ENCODE data around the gene MAGEL2. TPM values are rescaled to one million over a fixed set of nuclear protein-coding genes. Genes with fewer than 3 reads are reported as not detected.
"Not testable (repeated sequence)": the region's sequence is repeated elsewhere in the genome, so short reads cannot be mapped to it uniquely, and the experiment has no call there.

The MAGEL2 gene
- total RNA-seq, 1 experiment from 2014 or later, result not detected

- TF ChIP-seq EZH2 (IDR thresholded peaks at IDR 0.05; ENCODE audit: borderline replicate concordance, low read depth, low read length, poor library complexity, severe bottlenecking) (no peak), CTCF (conservative IDR thresholded peaks at IDR 0.05; ENCODE audit: low read depth, low read length) (no peak)
- ChIA-PET CTCF (no interaction called here), POLR2A (ENCODE audit: low non-redundant PET) (no interaction called here)
- H3K27ac ChIP-seq (ENCODE audit: low read depth, low read length, poor library complexity, severe bottlenecking), result no peak overlapping the region
- no peaks in the 10 kb centered on the region for H3K4me1 ChIP-seq (ENCODE audit: insufficient read depth, low read length, poor library complexity, severe bottlenecking)
- no TSS peak for BruUV-seq (replicated peaks)
- peaks cover 26% of the 10 kb centered on the region for H3K9me3 ChIP-seq (ENCODE audit: low read depth, low read length, poor library complexity, severe bottlenecking)
- H3K4me3 ChIP-seq (ENCODE audit: low read depth, low read length, poor library complexity, severe bottlenecking), result no peak overlapping the region
- no peaks in the 10 kb centered on the region for H3K36me3 ChIP-seq (ENCODE audit: insufficient read depth, low read length, poor library complexity, severe bottlenecking)
- intact Hi-C loops (cut with micrococcal nuclease; ENCODE audit: unreplicated experiment), result no loop called here
- no peaks in the 10 kb centered on the region for H3K27me3 ChIP-seq (replicated peaks; ENCODE audit: insufficient read depth, low read depth, low read length, poor library complexity)
- no peak for DNase-seq (ENCODE audit: low spot score)
Measured at GRCh38 chr15:23602124-23602523, 45.5 kb downstream of the MAGEL2 start.

- intact Hi-C loops (cut with micrococcal nuclease; ENCODE audit: unreplicated experiment), result no loop called here
- H3K4me3 ChIP-seq (ENCODE audit: low read depth, low read length, poor library complexity, severe bottlenecking), result no peak overlapping the region
- H3K36me3 ChIP-seq (ENCODE audit: insufficient read depth, low read length, poor library complexity, severe bottlenecking), result no peaks in the 10 kb centered on the region
- no peak for DNase-seq (ENCODE audit: low spot score)
- H3K9me3 ChIP-seq (ENCODE audit: low read depth, low read length, poor library complexity, severe bottlenecking), result peaks cover 20% of the 10 kb centered on the region
- no peaks in the 10 kb centered on the region for H3K4me1 ChIP-seq (ENCODE audit: insufficient read depth, low read length, poor library complexity, severe bottlenecking)
- no peak for TF ChIP-seq CTCF (conservative IDR thresholded peaks at IDR 0.05; ENCODE audit: low read depth, low read length)
- TF ChIP-seq EZH2 (IDR thresholded peaks at IDR 0.05; ENCODE audit: borderline replicate concordance, low read depth, low read length, poor library complexity, severe bottlenecking), result no peak
- CTCF ChIA-PET, result no interaction called here
- BruUV-seq (replicated peaks), result no TSS peak
- H3K27ac ChIP-seq (ENCODE audit: low read depth, low read length, poor library complexity, severe bottlenecking), result no peak overlapping the region
- H3K27me3 ChIP-seq (replicated peaks; ENCODE audit: insufficient read depth, low read depth, low read length, poor library complexity), result no peaks in the 10 kb centered on the region
- POLR2A ChIA-PET (ENCODE audit: low non-redundant PET), result no interaction called here
Measured at GRCh38 chr15:23599053-23599452, 48.6 kb downstream of the MAGEL2 start.

GRCh38 chr15:23597278-23597677 lies 50.4 kb downstream of the MAGEL2 start:
- DNase-seq (ENCODE audit: low spot score); H3K4me3 ChIP-seq (ENCODE audit: low read depth, low read length, poor library complexity, severe bottlenecking); intact Hi-C loops (cut with micrococcal nuclease; ENCODE audit: unreplicated experiment); CTCF ChIA-PET; H3K27me3 ChIP-seq (replicated peaks; ENCODE audit: insufficient read depth, low read depth, low read length, poor library complexity); H3K27ac ChIP-seq (ENCODE audit: low read depth, low read length, poor library complexity, severe bottlenecking); BruUV-seq (replicated peaks); POLR2A ChIA-PET (ENCODE audit: low non-redundant PET); H3K36me3 ChIP-seq (ENCODE audit: insufficient read depth, low read length, poor library complexity, severe bottlenecking); H3K4me1 ChIP-seq (ENCODE audit: insufficient read depth, low read length, poor library complexity, severe bottlenecking): not testable (repeated sequence)
- H3K9me3 ChIP-seq (ENCODE audit: low read depth, low read length, poor library complexity, severe bottlenecking), result peaks cover 13% of the 10 kb centered on the region

GRCh38 chr15:23596736-23597135 lies 50.9 kb downstream of the MAGEL2 start:
- Histone ChIP-seq H3K27me3 (replicated peaks; ENCODE audit: insufficient read depth, low read depth, low read length, poor library complexity) (no peaks in the 10 kb centered on the region), H3K4me3 (ENCODE audit: low read depth, low read length, poor library complexity, severe bottlenecking) (no peak overlapping the region), H3K9me3 (ENCODE audit: low read depth, low read length, poor library complexity, severe bottlenecking) (peaks cover 11% of the 10 kb centered on the region), H3K4me1 (ENCODE audit: insufficient read depth, low read length, poor library complexity, severe bottlenecking) (no peaks in the 10 kb centered on the region), H3K27ac (ENCODE audit: low read depth, low read length, poor library complexity, severe bottlenecking) (no peak overlapping the region), H3K36me3 (ENCODE audit: insufficient read depth, low read length, poor library complexity, severe bottlenecking) (no peaks in the 10 kb centered on the region)
- intact Hi-C loops (cut with micrococcal nuclease; ENCODE audit: unreplicated experiment), result no loop called here
- DNase-seq (ENCODE audit: low spot score), result no peak
- POLR2A ChIA-PET (ENCODE audit: low non-redundant PET), result no interaction called here
- no TSS peak for BruUV-seq (replicated peaks)
- no peak for TF ChIP-seq EZH2 (IDR thresholded peaks at IDR 0.05; ENCODE audit: borderline replicate concordance, low read depth, low read length, poor library complexity, severe bottlenecking)
- TF ChIP-seq CTCF (conservative IDR thresholded peaks at IDR 0.05; ENCODE audit: low read depth, low read length), result no peak
- CTCF ChIA-PET, result no interaction called here

All from A673 (cell line).